T47D (cell line): Measurements from ENCODE around the gene PEPD.
"Not testable (repeated sequence)": the region's sequence is repeated elsewhere in the genome, so short reads cannot be mapped to it uniquely, and the experiment has no call there.

Experiments
- DNase-seq, 2 experiments: peaks; one replicate each; pipeline versions ENCODE4 v3.0.0 to v3.0.0-alpha.2; 2011 to 2012; ENCODE audit warnings: low read depth in 1 of 2, low spot score in 1 of 2
- JUND ChIP-seq: IDR thresholded peaks from 2 replicates; pipeline ENCODE4 v1.6.1; 2012; ENCODE audit warnings: low read depth
- in situ Hi-C: cut with HindIII; loops from 2 replicates; pipeline ENCODE4 v1.10.0; 2016; ENCODE audit warnings: low sequenced_read_pairs, low pct_unique_long_range_greater_than_20kb

Gene PEPD

DNA sequence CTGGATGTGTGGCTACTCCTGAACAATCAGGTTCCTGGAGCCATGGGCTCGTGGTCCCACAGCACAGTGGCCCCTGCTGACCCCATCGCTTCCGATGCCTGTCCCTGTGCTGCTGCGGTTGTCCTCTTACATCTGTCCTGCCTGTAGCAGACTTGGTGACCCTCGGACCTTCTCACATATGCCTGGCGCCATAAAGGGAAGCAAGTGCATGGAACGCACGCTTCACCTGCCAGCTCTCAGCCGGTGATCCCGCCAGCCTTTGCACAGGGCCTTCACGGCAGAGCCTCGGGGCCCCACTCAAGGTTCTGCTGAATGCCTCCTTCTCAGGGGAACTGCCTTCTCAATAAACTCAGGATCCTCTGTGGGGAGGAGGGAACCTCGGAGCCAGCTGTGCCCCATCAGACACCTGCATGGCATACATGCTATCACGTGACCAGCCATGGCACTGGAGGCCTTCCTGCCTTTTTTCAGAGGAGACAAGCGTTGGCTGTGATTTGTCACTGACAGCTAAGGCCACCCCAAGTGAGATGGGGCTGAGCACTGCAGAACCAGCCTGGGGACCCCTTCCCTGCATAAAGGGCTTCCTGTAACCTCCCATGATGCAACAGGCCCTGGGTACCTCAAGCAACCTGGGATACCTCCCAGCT lies 24.3 kb downstream of the PEPD start:
- DNase-seq: no peak
- TF ChIP-seq JUND: no peak
- in situ Hi-C loops: no loop called here

DNA sequence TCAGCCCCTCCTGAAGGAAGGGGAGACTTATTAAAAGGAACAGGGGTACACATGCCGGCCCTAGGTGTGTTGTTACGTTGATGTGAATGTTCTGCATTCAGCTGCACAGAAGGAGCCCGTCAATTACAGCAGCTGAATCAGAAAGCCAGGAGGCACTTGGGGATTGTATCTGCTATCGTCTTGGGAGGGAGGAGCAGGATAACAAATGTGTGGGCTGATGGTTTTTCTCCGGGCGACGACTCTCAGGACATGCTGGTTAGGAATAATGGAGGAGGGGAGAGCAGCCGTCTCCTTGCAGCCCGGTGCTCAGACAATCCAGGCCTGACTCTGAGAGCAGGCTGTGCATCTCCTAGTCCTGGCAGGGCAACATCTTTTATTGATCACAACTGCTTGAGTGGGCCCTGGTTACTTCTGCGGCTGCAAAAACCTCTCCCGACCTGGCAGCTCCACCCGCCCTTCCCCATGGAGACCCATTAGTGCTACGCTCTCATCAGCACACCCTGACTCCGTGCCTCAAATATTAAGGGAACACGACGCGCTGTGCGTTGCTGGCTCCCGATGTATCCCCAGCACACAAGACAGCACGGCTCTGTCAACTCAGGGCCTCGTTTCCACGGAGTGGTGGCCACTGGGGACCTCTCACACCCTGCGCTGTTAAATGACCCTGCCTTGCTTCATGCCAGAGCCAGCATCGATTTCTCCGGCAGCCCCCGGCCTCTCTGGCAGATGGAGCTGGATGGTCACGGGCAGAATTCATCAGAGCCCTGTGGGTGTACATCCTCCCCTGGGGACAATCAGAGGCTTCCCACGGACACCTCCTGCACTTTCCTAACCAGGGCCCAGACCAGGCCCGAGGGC lies 25.3 kb downstream of the PEPD start:
- in situ Hi-C loops: no loop called here
- DNase-seq: no peak
- TF ChIP-seq JUND: no peak

DNA sequence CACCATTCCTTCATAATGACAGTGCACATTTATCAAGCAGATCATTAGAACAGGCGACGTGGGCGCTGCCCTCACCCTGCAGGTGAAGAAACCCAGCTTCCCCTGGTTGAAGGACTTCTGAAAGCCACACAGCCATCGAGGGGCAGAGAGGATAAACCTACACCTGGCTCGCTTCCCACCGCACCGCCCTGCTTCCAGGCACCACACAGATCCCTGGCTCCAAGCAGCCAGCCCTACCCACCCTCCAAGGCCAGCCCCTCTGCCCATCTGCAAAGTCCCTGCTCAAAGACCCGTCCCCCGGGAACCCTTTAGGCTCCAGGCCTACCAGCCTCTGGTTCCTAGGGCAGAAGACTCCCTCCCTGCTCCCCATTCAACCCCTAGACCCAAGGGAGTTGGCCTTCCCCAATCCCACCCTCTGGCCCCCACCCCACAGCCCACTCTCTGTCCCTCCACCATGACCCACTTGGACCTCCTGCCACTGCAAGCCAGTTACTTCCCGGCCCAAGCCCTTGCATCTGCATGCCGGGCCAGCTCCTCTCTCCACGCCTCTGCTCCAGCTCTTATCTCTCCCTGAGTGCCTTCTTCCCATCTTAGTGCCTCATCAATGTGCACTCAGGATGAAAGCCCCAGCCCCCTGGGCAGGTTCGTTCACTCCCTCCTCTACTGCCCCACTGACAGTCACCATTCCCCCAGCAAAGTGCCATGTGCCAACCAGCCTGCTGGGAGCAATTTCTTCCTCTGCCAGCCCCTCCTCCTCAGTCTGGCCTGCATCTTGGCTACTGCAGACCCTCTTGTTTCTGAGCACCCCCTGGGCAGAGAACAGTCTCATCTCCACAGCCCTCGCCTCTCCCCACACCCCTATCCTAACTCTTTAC lies 28.0 kb downstream of the PEPD start:
- DNase-seq: no peak
- no peak for TF ChIP-seq JUND
- in situ Hi-C loops: no loop called here

DNA sequence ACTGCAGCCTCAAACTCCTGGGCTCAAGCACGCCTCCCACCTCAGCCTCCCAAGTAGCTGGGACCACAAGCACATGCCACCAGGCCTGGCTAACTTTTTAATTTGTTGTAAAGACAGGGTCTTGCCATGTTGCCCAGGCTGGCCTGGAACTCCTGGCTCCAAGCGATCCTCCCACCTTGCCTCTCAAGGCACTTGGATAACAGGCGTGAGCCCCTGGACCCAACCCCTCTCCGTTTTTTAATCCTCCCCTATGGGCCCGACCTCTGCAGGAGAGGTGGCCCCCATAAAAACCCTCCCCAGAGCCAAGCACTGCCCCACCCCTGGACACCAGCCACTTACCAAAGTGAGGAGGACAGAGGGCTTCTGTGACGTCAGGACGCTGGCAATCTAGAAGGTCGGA lies 28.6 kb downstream of the PEPD start:
- no peak for TF ChIP-seq JUND
- in situ Hi-C loops: no loop called here
- no peak for DNase-seq

DNA sequence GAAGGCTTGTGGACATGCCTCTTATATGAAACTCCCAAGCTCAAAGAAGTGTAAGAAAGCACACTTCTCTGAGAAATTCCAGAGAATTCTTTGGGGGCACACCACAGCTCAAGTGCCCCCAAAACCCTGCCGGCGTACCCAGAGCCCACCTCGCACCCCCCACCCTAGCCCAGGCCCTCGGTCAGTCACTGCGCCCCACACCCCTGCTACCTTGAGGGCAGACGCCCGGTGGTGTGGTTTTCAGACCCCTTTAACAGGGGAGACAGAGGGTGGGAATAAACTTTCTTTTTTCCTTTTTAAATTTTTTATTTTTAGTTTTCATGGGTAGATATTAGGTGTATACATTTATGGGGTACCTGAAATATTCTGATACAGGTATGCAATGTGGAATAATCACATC lies 29.5 kb downstream of the PEPD start:
- DNase-seq: no peak
- in situ Hi-C loops: no loop called here
- no peak for TF ChIP-seq JUND

DNA sequence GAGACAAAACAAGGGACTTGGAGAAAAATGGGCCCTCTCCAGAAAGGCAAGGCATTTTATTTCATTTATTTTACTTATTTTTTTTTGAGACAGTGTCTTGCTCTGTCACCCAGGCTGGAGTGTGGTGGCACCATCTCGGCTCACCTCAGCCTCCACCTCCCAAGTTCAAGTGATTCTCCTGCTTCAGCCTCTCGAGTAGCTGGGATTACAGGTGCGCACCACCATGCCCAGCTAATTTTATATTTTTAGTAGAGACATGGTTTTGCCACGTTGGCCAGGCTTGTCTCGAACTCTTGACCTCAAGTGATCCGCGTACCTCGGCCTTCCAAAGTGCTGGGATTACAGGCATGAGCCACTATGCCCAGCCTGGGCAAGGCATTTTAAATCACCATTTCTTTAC lies 31.0 kb downstream of the PEPD start:
- DNase-seq: not testable (repeated sequence)

DNA sequence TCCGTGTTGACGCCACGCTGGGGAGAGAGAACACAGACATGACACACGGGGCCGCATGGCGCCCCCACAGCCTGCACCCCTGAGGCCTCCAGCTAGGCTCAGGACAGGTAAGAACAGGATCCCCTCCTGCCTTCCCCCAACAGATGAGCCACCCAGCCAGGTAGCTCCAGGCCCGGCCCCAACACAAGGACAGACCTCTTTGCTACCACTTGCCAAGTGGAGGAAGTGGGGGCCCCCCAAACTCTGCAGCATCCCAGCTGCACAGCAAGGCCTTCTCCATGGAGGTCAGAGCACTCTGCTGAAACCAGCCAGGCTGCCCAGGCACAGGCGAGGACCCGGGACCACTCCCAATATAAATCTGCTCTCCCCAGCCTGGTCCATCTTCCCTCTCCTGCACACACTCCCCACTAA lies 31.5 kb downstream of the PEPD start:
- DNase-seq: no peak
- TF ChIP-seq JUND: no peak
- in situ Hi-C loops: no loop called here

More for the DNA sequence above, 31.0 kb downstream of the PEPD start:
- in situ Hi-C loops: not testable (repeated sequence)

DNA sequence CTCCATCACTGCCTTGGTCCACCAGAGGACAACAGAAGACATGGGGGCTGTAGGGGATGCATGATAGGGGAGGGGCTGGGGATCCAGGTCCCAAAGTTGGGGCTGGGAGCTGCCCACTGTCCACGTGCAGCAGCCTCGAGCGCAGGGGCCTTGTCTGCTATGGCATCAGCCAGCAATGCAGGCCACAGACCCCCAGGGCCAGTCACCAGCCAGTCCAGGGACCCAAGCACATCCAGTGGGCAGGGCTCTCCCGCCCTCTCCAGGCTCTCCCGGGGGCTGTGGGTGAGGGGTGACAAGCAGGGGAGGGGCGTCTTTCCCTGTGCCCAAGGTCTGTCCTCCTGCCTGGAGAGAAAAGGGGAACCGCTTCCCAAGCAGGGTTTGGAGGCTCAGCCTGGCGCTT lies 32.8 kb downstream of the PEPD start:
- TF ChIP-seq JUND: no peak
- in situ Hi-C loops: no loop called here
- no peak for DNase-seq

DNA sequence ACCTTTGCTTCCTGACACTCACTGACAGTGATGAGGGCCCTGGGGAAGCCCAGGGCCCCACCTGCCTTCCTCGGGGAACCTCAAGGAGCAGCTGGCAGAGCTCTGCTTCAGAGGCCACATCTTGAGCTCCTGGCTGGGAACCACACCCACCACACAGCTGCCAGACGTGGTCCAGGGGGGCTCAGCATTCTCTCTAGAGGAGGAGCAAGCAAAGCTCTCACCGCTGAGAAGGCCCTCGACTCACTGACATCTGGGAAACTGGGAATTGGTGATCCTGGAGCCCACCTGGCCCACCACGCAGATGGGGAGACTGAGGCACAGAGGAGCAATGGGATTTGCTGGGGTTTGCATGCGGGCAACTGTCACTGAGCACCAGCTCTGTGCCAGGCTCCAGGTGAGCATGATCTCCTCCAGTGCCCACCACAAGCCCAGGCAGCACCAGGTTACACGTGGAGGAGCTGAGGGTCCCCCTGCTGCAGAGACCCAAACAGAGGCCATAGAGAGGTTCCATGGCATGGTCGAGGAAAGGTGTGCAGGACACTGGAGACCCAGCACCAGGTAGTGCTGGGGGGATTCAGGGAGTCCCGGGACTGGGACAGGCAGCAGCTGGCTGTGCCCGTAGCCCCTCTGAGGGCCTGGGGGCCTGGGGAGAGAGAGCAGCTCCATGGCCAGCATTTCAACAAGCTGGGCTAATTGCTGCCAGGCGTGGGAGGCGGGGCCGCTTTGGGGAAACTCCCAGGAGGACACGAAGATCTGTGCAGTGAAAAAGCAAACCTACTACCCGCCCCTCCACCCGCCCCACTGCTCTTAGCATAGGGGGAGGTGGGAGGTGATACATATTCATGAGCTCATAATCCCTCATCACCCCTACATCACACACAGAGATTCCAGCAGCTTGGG lies 33.4 kb downstream of the PEPD start:
- TF ChIP-seq JUND: no peak
- in situ Hi-C loops: no loop called here
- no peak for DNase-seq

DNA sequence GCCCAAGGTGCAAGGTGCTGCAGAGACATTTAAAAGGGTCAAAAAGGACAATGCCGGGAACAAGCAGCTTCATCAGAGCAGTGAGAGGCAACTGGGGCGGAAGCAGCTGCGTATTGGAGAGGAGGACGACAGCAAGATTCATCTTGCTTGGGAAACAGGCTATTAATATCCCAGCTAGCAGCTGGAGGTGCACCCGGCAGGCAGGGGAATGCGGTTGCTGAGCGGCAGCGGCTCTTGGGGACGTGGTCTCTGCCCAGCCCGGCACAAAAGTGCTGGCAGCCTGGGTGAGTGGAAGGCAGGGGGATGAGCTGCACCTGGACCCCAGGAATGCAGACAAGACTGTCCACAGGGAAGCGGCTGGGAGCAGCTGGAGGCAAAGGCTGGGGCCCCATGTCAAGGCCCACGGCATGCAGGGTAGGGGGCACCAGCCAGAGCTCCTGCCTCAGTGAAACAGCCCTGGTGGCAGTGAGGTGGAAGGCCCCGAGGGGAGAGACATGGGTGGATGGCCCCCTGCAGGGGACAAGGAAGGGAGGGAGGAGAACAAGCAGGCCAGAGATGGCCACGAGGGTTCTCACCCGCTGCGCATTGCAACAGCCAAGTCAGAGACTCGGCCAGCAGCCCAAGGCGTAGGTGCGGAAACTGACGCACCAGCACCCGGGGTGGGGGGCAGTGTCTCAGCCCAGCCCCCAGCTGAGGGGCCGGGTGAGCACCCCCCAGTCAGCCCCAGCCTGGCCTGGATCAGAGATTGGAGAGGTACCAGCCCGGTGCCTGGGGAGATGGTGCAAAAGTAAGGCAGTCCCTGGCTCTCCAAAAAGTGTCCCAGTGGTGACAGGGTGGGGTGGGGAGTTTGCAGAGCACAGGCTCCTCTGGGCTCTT lies 34.4 kb downstream of the PEPD start:
- TF ChIP-seq JUND: no peak
- DNase-seq: no peak

DNA sequence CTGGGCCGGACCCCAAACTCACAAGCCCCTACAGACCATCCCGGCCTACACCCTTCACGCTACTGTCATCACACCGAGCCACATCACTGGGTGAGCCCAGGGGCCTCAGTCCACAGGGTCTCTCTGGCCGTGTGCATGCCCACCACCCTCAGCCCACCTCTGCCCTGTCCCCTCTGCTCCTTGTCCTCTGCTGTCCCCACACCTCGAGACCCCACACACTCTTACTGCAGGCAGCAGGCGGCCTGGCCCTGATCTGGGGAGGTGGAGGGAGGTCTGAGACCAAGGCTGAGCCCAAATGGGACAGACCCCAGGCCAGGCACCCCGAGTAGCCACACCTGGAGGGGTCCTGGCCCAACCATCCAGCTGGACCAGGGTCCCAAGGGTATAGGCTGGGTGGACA lies 35.2 kb downstream of the PEPD start:
- in situ Hi-C loops: no loop called here
- DNase-seq: no peak
- no peak for TF ChIP-seq JUND

More for the DNA sequence above, 34.4 kb downstream of the PEPD start:
- in situ Hi-C loops: no loop called here
